GM19239 (cell line): ENCODE results near the gene B4GAT1.
"Not testable (repeated sequence)": the region's sequence is repeated elsewhere in the genome, so short reads cannot be mapped to it uniquely, and the experiment has no call there.

ENCODE experiments used
- DNase-seq: peaks from one replicate; pipeline ENCODE4 v3.0.0; 2011; ENCODE audit warnings: low spot score; ENCODE audit not compliant: insufficient read length
- FAIRE-seq: peaks from 2 replicates; lab custom pipeline; 2011; peaks lifted over from hg19 to GRCh38; lab: Jason Lieb, UNC

The B4GAT1 gene

GRCh38 chr11:66312549-66313320 is 34.7 kb downstream of the B4GAT1 start:
- FAIRE-seq (peak; percentile 99), DNase-seq (peak; percentile 98)

GRCh38 chr11:66311965-66312548 is 35.4 kb downstream of the B4GAT1 start:
- FAIRE-seq (no peak), DNase-seq (peak; percentile 83)

GRCh38 chr11:66311470-66311964 is 35.9 kb downstream of the B4GAT1 start:
- FAIRE-seq (no peak), DNase-seq (no peak)

GRCh38 chr11:66310803-66311440 is 36.5 kb downstream of the B4GAT1 start:
- not testable (repeated sequence) for DNase-seq, FAIRE-seq

GRCh38 chr11:66310324-66310723 is 37.1 kb downstream of the B4GAT1 start:
- DNase-seq (no peak), FAIRE-seq (no peak)

GRCh38 chr11:66309475-66309874 is 38.0 kb downstream of the B4GAT1 start:
- DNase-seq: no peak
- FAIRE-seq: no peak

- DNase-seq (no peak), FAIRE-seq (no peak)
Observed at GRCh38 chr11:66302656-66303055, 44.8 kb downstream of the B4GAT1 start.

- DNase-seq: no peak
- no peak for FAIRE-seq
Observed at GRCh38 chr11:66299186-66299585, 48.2 kb downstream of the B4GAT1 start.

GRCh38 chr11:66297610-66298009 is 49.8 kb downstream of the B4GAT1 start:
- FAIRE-seq (no peak), DNase-seq (no peak)
